NCI-H345 treated with DMSO at 0.1 percent for 48 hours (cell line): ENCODE data around the gene PSMG2.
"Not testable (repeated sequence)": the region's sequence is repeated elsewhere in the genome, so short reads cannot be mapped to it uniquely, and the experiment has no call there.

Experiments
- DNase-seq: peaks from one replicate; lab custom pipeline; 2025; ENCODE audit not compliant: unreplicated experiment; lab: John Stamatoyannopoulos, UW

Gene PSMG2

DNA sequence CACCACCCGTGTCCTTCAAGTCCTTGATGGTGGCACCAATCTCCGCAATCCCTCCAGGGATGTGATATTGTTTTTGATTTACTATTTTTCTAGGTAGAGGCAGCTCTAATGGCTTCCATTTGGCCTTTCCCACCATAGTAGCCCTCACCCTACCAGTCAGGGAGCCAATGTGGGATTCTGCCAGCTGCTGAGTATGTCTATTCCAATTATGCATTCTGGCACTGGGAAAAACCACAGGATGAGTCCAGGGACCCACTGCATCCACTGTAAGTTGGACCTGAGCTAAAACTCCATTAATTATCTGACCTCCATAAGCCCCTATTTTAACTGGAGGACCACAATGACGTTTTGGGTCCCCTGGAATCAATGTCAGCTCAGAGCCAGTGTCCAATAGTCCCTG is 55.7 kb downstream of the PSMG2 start:
- not testable (repeated sequence) for DNase-seq

DNA sequence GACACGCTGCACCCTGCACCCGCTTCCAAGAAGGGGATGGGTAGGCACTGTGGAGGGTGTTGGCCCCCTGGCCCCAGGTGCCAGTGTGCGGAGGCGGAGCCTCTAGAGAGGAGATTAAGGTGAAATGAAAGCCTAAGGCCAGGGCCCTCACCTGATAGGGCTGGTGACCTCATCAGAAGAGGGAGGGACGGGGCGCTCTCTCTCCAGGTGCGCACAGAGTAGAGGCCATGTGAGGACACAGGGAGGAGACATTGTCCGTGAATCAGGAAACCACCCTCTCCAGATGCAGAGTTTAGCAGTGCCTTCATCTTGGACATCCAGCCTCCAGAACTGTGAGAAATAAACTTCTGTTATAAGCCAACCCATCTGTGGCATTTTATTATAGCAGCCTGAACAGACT is 62.3 kb downstream of the PSMG2 start:
- no peak for DNase-seq

DNA sequence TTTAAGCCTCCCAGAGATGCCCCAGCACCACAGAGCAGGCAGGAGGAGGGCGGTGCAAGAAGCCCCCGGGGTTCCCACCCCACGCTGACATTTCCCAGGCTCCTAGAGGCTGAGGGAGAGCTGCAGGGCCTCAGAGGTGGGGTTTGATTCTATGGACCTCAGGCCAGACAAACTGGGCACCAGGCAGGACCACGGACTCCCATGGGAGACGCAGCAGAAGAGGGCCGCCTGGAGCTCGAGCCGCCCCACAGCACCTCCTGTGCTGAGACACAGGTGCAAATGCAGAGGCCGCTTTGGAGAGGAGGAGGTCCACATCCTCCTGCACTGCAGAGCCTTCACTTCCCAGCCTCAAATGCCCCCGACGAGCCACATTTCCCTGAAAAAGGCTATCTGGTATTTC is 62.7 kb downstream of the PSMG2 start:
- no peak for DNase-seq

DNA sequence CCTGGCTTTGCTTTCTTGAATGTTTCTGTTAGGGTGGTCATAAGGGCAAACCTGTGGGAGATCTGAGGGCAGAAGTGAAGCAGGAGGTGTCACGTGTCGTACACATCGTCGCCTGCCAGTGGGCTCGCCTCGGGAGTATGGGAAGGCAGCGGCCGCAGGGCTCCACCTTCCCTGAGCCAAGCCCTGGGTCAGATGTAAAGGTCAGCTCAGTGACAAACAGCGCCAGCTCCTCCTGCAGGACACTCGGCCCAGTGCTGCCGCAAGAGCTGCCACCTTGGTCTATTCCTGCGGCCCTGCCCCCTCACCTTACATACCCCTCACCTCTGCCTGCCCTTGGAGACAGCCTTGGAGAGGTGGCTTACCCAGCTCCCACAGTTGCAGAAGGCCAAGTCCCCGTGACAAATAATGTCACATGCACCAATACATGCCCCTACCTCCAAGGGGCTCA is 64.2 kb downstream of the PSMG2 start:
- no peak for DNase-seq

DNA sequence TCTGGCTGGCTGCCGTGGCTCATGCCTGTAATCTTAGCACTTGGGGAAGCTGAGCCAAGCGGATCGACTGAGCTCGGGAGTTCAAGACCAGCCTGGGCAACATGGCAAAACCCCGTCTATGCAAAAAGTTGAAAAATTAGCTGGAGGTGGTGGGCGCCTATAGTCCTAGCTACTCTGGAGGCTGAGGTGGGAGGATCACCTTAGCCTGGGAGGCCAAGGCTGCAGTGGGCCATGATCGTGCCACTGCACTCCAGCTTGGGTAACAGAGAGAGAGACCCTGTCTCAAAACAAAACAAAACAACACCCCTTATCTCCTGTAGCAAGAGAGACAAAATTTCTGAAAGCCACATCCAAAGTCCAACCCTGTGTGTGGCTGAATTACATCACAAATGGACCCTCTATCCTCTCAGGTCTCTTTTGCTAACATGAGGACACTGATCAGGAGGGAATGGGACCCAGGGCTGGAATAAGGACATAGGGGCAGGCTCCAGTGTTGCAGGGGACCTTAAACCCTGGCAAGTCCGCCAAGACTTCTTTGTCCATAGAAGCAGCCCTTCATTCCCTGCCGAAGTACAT is 64.8 kb downstream of the PSMG2 start:
- DNase-seq = no peak

DNA sequence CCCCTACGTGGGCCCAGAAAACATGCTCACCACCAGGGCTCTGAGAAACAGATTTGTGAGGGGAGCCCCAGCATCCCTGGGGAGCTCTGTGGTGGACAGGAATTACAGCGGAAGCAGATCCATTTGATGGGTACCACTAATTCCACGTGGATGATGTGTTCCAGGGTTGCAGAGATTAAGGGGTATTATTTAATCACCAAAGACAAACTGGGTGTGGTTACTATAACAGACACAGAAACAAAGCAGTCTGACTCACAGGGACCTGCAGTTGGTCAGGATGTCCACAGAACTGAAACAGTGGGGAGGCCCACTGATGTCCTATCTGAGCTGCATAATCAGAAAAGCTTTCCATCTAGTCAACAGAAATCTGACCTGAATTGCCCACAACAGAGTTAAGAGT is 65.8 kb downstream of the PSMG2 start:
- no peak for DNase-seq

DNA sequence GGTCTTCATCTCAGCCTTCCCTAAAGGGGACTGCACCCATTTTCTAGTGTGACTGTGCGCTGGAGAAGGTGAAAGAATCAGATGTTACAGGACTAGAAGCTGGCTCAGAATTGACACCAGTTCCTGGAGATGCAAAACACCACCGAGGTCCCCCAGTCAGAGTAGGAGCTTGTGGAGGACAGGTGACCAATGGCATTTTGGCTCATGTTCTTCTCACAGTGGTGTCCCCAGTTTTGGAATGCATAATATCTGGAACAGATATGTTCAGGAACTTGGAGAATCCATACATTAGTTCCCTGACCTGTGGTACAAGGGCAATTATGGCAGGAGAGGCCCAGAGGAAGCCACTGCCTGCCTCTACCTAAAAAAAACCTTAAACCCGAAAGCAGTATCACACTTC is 66.3 kb downstream of the PSMG2 start:
- DNase-seq = no peak

DNA sequence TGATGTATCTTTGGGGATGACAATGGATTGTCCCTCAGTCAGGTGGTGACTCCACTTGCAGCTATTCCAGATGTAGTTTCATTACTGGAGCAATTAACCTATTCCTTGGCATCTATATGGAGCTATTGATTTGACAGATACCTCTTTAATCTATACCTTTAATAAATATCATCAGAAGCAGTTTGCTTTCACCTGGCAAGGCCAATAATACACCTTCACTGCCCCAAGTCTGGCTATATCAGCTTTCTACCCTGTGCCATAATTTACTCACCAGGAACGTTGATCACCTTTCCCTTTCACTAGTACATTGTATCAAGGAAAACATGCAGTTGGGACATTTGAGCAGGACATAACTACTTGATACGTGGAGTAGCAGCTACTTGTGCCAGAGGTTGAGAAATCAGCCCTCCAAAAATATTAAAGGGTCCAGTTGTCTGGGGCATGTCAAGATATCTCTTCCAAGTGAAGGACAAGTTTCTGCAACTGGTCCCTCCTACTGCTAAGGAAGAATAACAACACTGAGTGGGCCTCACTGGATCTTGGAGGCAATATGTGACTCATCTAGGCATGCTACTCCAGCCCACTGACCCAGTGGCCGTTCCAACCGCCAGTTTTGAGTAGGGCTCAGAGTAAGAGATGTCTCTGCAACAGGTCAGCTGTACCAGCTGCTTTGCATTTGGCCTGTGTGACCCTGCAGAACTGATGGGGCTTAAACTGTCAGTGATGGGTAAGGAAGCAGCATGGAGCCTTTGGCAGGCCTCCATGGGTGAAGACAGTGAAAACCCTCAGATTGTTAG is 67.0 kb downstream of the PSMG2 start:
- DNase-seq = no peak

DNA sequence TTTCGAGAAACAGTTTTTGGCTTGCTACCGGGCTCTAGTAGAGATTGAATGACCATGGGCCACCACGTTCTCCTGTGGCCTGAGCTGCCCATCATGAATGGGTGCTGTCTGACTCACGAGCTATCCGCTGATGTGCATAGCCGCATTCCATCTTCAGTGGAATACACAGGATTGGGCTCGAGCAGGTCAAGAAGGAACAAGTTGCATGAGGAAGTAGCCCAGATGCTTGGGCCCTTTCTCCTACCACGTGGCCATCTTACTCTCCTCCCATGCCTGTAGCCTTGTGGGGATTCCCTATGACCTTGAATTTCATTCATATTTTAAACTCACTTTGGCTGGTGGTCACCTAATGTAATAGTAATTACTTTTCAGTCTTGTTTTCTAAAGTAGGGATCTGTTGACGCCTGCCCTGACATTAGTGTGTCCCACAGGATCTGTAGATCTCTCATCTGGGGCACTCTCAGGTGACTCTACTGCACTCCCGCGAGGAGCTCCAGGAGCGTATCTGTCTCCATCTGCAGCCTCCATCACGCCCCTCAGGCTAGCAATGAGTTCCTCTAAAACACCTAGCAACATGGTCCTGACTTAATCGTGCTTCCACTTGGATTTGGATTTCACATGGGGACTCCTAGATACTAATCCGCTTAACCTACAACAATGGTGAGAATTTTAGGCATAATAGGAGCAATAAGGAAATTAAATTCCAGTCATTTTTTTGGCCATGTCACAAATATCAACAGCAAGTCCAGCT is 67.8 kb downstream of the PSMG2 start:
- DNase-seq = no peak

DNA sequence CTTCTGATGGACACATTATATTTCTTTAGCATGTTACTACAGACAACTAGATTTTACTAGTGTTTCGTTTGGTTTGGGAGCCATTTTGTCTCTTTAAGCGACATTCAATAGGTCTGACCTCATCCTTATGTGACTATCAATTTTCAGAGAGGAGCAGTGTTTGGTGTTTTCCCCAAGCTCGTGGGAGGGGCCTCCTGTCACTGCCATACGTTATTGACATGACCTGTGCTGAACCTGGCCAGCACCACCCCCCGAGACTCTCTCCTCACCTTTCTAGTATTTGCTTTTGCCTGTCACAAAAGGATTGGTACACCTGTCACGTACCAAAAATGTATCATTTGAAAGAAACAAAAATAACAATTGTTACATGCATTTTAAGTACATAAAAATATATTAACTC is 69.3 kb downstream of the PSMG2 start:
- no peak for DNase-seq

DNA sequence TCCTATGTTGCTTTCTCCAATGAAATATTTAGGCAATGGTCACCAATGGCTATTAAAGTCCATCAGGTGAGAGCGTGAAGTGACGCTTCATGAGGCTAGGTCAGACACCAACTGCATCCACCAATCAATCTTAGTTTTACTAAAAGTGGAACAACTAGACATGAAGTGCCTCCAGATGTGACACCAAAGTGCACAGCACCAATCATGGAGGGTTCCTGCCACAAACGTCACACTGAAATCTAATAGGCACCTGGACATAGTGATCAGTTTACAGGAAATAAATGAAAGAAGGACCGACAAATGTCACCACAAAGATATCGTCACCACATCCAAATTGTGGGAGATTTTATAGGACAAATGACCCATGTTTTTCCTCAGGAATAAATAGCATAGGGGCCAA is 70.5 kb downstream of the PSMG2 start:
- DNase-seq = no peak

DNA sequence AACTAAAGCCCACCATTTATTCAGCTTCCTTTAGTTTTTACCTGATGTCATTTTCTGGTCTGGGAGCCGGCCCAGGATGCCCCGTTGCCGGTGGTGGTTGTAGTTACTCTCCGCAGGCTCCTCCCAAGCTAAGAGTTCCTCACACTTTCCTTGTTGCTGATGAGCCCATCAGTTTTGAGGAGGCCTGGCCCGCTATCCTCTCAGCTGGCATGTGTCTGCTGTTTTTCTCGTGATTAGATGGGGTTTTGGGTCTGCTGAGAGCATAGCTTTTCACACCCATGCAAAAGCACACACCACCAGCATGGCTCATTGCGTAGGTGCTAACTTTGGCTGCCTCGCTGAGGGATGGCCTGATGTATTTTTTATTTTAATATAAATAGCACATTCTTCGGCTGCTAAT is 72.1 kb downstream of the PSMG2 start:
- no peak for DNase-seq
